Ramos (cell line): ENCODE results near the gene C16orf95.

Source experiments
- in situ Hi-C: fragments of 300-500 bp; cut with MboI; formaldehyde crosslinking; loops from one replicate; pipeline ENCODE4 v1.14.3; 2022; ENCODE audit warnings: low sequenced_read_pairs; ENCODE audit not compliant: unreplicated experiment

C16orf95 gene

GRCh38 chr16:87295661-87296531, 21.3 kb downstream of the C16orf95 start:
- in situ Hi-C loops, result loop anchor here (25.0 kb wide), 1 partner anchor 734 kb away; the partner anchor contains the start of genes FOXC2 and MTHFSD

- in situ Hi-C loops, result loop anchor here (25.0 kb wide), 1 partner anchor 733 kb away; the partner anchor contains the start of genes FOXC2 and MTHFSD
Observed at GRCh38 chr16:87295259-87295658, 21.9 kb downstream of the C16orf95 start.

GRCh38 chr16:87293990-87294389, 23.2 kb downstream of the C16orf95 start:
- in situ Hi-C loops, result loop anchor here (25.0 kb wide), 1 partner anchor 732 kb away; the partner anchor contains the start of genes FOXC2 and MTHFSD

GRCh38 chr16:87291944-87292343, 25.2 kb downstream of the C16orf95 start:
- in situ Hi-C loops, result loop anchor here (25.0 kb wide), 1 partner anchor 730 kb away; the partner anchor contains the start of genes FOXC2 and MTHFSD

GRCh38 chr16:87288753-87289362, 28.3 kb downstream of the C16orf95 start:
- in situ Hi-C loops, result loop anchor here (25.0 kb wide), 1 partner anchor 727 kb away; the partner anchor contains the start of genes FOXC2 and MTHFSD

- in situ Hi-C loops, result loop anchor here (25.0 kb wide), 1 partner anchor 725 kb away; the partner anchor contains the start of genes FOXC2 and MTHFSD
Observed at GRCh38 chr16:87286839-87287626, 30.2 kb downstream of the C16orf95 start.

GRCh38 chr16:87284183-87284582, 33.0 kb downstream of the C16orf95 start:
- in situ Hi-C loops, result loop anchor here (25.0 kb wide), 1 partner anchor 722 kb away; the partner anchor contains the start of genes FOXC2 and MTHFSD

GRCh38 chr16:87279094-87279658, 38.0 kb downstream of the C16orf95 start:
- in situ Hi-C loops, result loop anchor here (25.0 kb wide), 1 partner anchor 717 kb away; the partner anchor contains the start of genes FOXC2 and MTHFSD

- in situ Hi-C loops, result loop anchor here (25.0 kb wide), 1 partner anchor 716 kb away; the partner anchor contains the start of genes FOXC2 and MTHFSD
Observed at GRCh38 chr16:87278191-87279093, 38.8 kb downstream of the C16orf95 start.

GRCh38 chr16:87276924-87277323, 40.3 kb downstream of the C16orf95 start:
- in situ Hi-C loops, result loop anchor here (25.0 kb wide), 1 partner anchor 715 kb away; the partner anchor contains the start of genes FOXC2 and MTHFSD

GRCh38 chr16:87276091-87276701, 41.0 kb downstream of the C16orf95 start:
- in situ Hi-C loops, result loop anchor here (25.0 kb wide), 1 partner anchor 714 kb away; the partner anchor contains the start of genes FOXC2 and MTHFSD

- in situ Hi-C loops, result loop anchor here (25.0 kb wide), 1 partner anchor 712 kb away; the partner anchor contains the start of genes FOXC2 and MTHFSD
Observed at GRCh38 chr16:87274794-87275193, 42.4 kb downstream of the C16orf95 start.

- in situ Hi-C loops, result no loop called here
Observed at GRCh38 chr16:87273471-87274030, 43.6 kb downstream of the C16orf95 start.

GRCh38 chr16:87271256-87271655, 45.9 kb downstream of the C16orf95 start:
- in situ Hi-C loops, result no loop called here

GRCh38 chr16:87267566-87267965, 49.6 kb downstream of the C16orf95 start:
- in situ Hi-C loops, result no loop called here

- in situ Hi-C loops, result no loop called here
Observed at GRCh38 chr16:87266846-87267245, 50.3 kb downstream of the C16orf95 start.

- in situ Hi-C loops, result no loop called here
Observed at GRCh38 chr16:87265261-87265660, 51.9 kb downstream of the C16orf95 start.

GRCh38 chr16:87264634-87265033, 52.6 kb downstream of the C16orf95 start:
- in situ Hi-C loops, result no loop called here
